ENCODE data around the gene CABP7. TPM values are rescaled to one million over a fixed set of nuclear protein-coding genes. Genes with fewer than 3 reads are reported as not detected.

Gene CABP7
- 0.85 TPM for polyA plus RNA-seq (2013, experiment 1 of 2)
- polyA plus RNA-seq (2013, experiment 2 of 2), result 0.76 TPM

DNA sequence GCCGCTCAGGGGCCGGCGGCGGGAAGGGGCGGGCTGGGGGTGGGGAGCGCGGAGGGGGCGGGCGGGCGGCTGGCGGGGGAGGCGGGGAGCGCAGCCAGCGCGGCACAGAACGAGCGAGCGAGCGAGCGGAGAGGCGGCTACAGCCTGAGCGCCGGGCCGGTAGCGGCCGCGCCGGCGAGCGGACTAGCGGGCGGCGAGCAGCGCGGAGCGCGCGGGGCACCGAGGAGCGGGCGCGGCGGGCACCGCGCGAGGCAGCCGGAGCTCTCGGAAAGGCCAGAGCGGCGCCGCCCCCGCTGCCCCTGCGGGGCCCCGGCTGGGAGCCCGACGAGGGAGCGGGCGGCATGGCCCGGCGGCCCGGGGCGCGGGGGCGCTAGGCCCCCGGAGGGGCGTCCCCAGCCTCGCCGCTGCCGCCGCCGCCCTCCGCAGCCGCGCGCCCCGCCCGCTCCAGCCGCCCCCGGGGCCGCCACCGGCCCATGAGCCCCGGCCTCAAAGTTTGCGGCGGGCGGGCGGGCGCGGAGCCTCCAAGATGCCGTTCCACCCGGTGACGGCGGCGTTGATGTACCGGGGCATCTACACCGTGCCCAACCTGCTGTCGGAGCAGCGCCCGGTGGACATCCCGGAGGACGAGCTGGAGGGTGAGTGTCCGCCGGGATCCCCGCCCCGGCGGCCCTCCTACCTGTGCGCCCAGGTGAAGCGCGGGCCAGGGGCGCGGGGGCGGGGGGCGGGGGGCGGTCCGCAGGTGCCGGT, at the start of gene CABP7:
Gene CABP7 (plus strand): TSS at position 105 of the 747 bp plus-strand sequence. CDS start 422 bp downstream, at position 527.
- WGBS, result under 1% methylated on average over 113 of the region's 115 CpGs
- no peaks in the 10 kb centered on the region for H3K36me3 ChIP-seq (ENCODE audit: insufficient read depth, low read length)
- H3K9me3 ChIP-seq (ENCODE audit: insufficient read depth, low read depth, low read length), result no peaks in the 10 kb centered on the region
- no peaks in the 10 kb centered on the region; the same call in 1 of the 2 replicates for H3K4me1 ChIP-seq (ENCODE audit: insufficient read depth, low read length)
- H3K27ac ChIP-seq (ENCODE audit: low read depth, low read length), result no peak within 1 kb of the TSS
- peak within 1 kb of the TSS; percentile 40 for H3K4me3 ChIP-seq (ENCODE audit: low read length)
- H3K27me3 ChIP-seq (ENCODE audit: insufficient read depth, low read length), result peaks cover 73% of the 10 kb centered on the region
- H3K9ac ChIP-seq (ENCODE audit: low read depth, low read length), result no peak within 1 kb of the TSS

DNA sequence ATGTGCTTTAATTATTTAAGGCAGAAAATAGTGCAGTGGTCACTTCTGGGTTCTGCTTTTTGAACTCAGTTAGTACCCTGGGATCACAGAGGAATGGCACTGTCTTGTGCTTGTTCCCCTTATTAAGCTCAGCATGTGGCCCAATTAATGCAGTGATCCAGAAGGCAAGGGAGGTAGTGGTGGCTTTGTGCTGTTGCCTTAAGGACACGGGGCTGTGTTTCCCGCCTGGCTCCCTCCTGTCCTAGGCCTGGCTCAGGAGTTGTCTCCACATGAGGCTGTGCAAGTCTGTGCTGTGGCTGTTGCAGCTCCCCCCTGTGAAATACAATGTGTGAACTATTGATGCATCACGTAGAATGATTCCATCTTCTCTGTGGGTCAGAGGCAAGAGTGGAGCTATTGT, 49.2 kb upstream of the CABP7 start:
- H3K9ac ChIP-seq (ENCODE audit: low read depth, low read length), result no peak overlapping the region
- 78% methylated on average over 3 of the region's 3 CpGs for WGBS
- peaks cover 61% of the 10 kb centered on the region for H3K36me3 ChIP-seq (ENCODE audit: insufficient read depth, low read length)
- H3K27me3 ChIP-seq (ENCODE audit: insufficient read depth, low read length), result no peaks in the 10 kb centered on the region
- H3K27ac ChIP-seq (ENCODE audit: low read depth, low read length), result no peak overlapping the region
- H3K9me3 ChIP-seq (ENCODE audit: insufficient read depth, low read depth, low read length), result no peaks in the 10 kb centered on the region
- H3K4me3 ChIP-seq (ENCODE audit: low read length), result no peak overlapping the region
- no peaks in the 10 kb centered on the region for H3K4me1 ChIP-seq (ENCODE audit: insufficient read depth, low read length)

GRCh38 chr22:29673361-29674066, 46.3 kb upstream of the CABP7 start:
- 93% methylated on average over 14 of the region's 14 CpGs for WGBS
- no peaks in the 10 kb centered on the region for H3K9me3 ChIP-seq (ENCODE audit: insufficient read depth, low read depth, low read length)
- H3K4me3 ChIP-seq (ENCODE audit: low read length), result no peak overlapping the region
- H3K4me1 ChIP-seq (ENCODE audit: insufficient read depth, low read length), result no peaks in the 10 kb centered on the region
- no peak overlapping the region for H3K27ac ChIP-seq (ENCODE audit: low read depth, low read length)
- H3K27me3 ChIP-seq (ENCODE audit: insufficient read depth, low read length), result no peaks in the 10 kb centered on the region
- H3K36me3 ChIP-seq (ENCODE audit: insufficient read depth, low read length), result peaks cover 75% of the 10 kb centered on the region
- no peak overlapping the region for H3K9ac ChIP-seq (ENCODE audit: low read depth, low read length)

GRCh38 chr22:29674121-29674520, 45.7 kb upstream of the CABP7 start:
- WGBS, result 93% methylated on average over 8 of the region's 8 CpGs
- no peak overlapping the region for H3K27ac ChIP-seq (ENCODE audit: low read depth, low read length)
- H3K9ac ChIP-seq (ENCODE audit: low read depth, low read length), result no peak overlapping the region
- H3K4me3 ChIP-seq (ENCODE audit: low read length), result no peak overlapping the region
- no peaks in the 10 kb centered on the region for H3K27me3 ChIP-seq (ENCODE audit: insufficient read depth, low read length)
- peaks cover 75% of the 10 kb centered on the region for H3K36me3 ChIP-seq (ENCODE audit: insufficient read depth, low read length)
- H3K9me3 ChIP-seq (ENCODE audit: insufficient read depth, low read depth, low read length), result no peaks in the 10 kb centered on the region
- H3K4me1 ChIP-seq (ENCODE audit: insufficient read depth, low read length), result no peaks in the 10 kb centered on the region

- Histone ChIP-seq H3K36me3 (ENCODE audit: insufficient read depth, low read length) (peaks cover 84% of the 10 kb centered on the region), H3K4me3 (ENCODE audit: low read length) (no peak overlapping the region), H3K27ac (ENCODE audit: low read depth, low read length) (no peak overlapping the region), H3K9me3 (ENCODE audit: insufficient read depth, low read depth, low read length) (no peaks in the 10 kb centered on the region), H3K4me1 (ENCODE audit: insufficient read depth, low read length) (no peaks in the 10 kb centered on the region), H3K27me3 (ENCODE audit: insufficient read depth, low read length) (no peaks in the 10 kb centered on the region), H3K9ac (ENCODE audit: low read depth, low read length) (no peak overlapping the region)
- 100% methylated on average over 1 of the region's 1 CpG for WGBS
Measured at GRCh38 chr22:29679316-29679715, 40.5 kb upstream of the CABP7 start.

DNA sequence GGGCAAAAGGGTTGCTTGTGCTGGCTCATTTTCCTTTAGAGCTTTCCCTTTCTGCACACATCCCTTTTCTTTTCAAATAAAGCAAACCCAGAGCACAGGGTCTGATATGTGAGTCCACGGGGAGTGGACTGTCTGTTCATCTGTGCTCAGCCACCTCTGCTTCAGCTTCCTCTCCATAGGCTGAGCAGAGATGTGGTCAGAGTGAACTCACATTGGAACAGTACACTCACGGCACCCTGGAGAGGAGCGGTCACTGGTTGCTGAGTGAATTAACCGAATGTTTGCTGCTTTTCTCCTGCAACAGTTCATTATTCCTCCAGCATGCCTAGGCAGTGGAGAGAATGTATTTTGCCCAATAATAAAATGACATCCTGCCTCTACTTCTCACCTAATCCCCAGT, 36.3 kb upstream of the CABP7 start:
- Histone ChIP-seq H3K4me1 (ENCODE audit: insufficient read depth, low read length) (0 out of 2 replicates have a peak, but pooled peaks cover 7% of the 10 kb centered on the region), H3K27ac (ENCODE audit: low read depth, low read length) (no peak overlapping the region), H3K36me3 (ENCODE audit: insufficient read depth, low read length) (peaks cover 45% of the 10 kb centered on the region), H3K9ac (ENCODE audit: low read depth, low read length) (no peak overlapping the region), H3K27me3 (ENCODE audit: insufficient read depth, low read length) (no peaks in the 10 kb centered on the region), H3K4me3 (ENCODE audit: low read length) (no peak overlapping the region), H3K9me3 (ENCODE audit: insufficient read depth, low read depth, low read length) (no peaks in the 10 kb centered on the region)
- 88% methylated on average over 4 of the region's 4 CpGs for WGBS

- Histone ChIP-seq H3K4me1 (ENCODE audit: insufficient read depth, low read length) (peaks cover 10% of the 10 kb centered on the region; the same call in 1 of the 2 replicates), H3K27ac (ENCODE audit: low read depth, low read length) (no peak overlapping the region), H3K4me3 (ENCODE audit: low read length) (no peak overlapping the region), H3K36me3 (ENCODE audit: insufficient read depth, low read length) (peaks cover 38% of the 10 kb centered on the region), H3K9me3 (ENCODE audit: insufficient read depth, low read depth, low read length) (no peaks in the 10 kb centered on the region), H3K27me3 (ENCODE audit: insufficient read depth, low read length) (no peaks in the 10 kb centered on the region), H3K9ac (ENCODE audit: low read depth, low read length) (no peak overlapping the region)
- WGBS, result 93% methylated on average over 4 of the region's 4 CpGs
Measured at GRCh38 chr22:29684244-29684643, 35.6 kb upstream of the CABP7 start.

- WGBS, result 56% methylated on average over 5 of the region's 5 CpGs
- no peaks in the 10 kb centered on the region for H3K36me3 ChIP-seq (ENCODE audit: insufficient read depth, low read length)
Measured at GRCh38 chr22:29689206-29689879, 30.5 kb upstream of the CABP7 start.

DNA sequence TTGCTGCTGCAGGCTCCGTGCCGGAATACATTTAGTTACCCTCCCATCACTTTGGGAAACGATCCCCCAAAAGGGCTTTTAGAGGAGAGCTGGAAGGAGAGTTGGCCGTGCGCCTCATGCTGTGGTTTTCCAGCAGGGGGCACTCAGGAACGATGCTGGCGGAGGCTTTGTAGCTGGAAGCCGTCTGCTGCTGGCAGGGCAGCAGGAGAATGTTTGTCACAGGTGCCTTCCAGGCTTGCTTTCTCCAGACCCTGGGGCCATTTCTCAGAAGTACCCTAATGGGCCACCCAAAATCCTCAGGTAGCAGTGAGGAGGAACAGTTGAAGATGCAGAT, 30.0 kb upstream of the CABP7 start:
- WGBS, result 14% methylated on average over 8 of the region's 8 CpGs
- Histone ChIP-seq H3K27ac (ENCODE audit: low read depth, low read length) (no peak overlapping the region), H3K9ac (ENCODE audit: low read depth, low read length) (no peak overlapping the region), H3K4me3 (ENCODE audit: low read length) (no peak overlapping the region), H3K36me3 (ENCODE audit: insufficient read depth, low read length) (no peaks in the 10 kb centered on the region), H3K27me3 (ENCODE audit: insufficient read depth, low read length) (no peaks in the 10 kb centered on the region), H3K4me1 (ENCODE audit: insufficient read depth, low read length) (peaks cover 44% of the 10 kb centered on the region), H3K9me3 (ENCODE audit: insufficient read depth, low read depth, low read length) (no peaks in the 10 kb centered on the region)

More at GRCh38 chr22:29689206-29689879, 30.5 kb upstream of the CABP7 start:
- Histone ChIP-seq H3K27ac (ENCODE audit: low read depth, low read length) (no peak overlapping the region), H3K9me3 (ENCODE audit: insufficient read depth, low read depth, low read length) (no peaks in the 10 kb centered on the region), H3K9ac (ENCODE audit: low read depth, low read length) (no peak overlapping the region), H3K27me3 (ENCODE audit: insufficient read depth, low read length) (no peaks in the 10 kb centered on the region), H3K4me1 (ENCODE audit: insufficient read depth, low read length) (peaks cover 44% of the 10 kb centered on the region), H3K4me3 (ENCODE audit: low read length) (no peak overlapping the region)

GRCh38 chr22:29690476-29690875, 29.3 kb upstream of the CABP7 start:
- Histone ChIP-seq H3K4me1 (ENCODE audit: insufficient read depth, low read length) (peaks cover 44% of the 10 kb centered on the region), H3K9ac (ENCODE audit: low read depth, low read length) (no peak overlapping the region), H3K27me3 (ENCODE audit: insufficient read depth, low read length) (no peaks in the 10 kb centered on the region), H3K27ac (ENCODE audit: low read depth, low read length) (no peak overlapping the region), H3K36me3 (ENCODE audit: insufficient read depth, low read length) (no peaks in the 10 kb centered on the region), H3K4me3 (ENCODE audit: low read length) (no peak overlapping the region), H3K9me3 (ENCODE audit: insufficient read depth, low read depth, low read length) (no peaks in the 10 kb centered on the region)
- 85% methylated on average over 9 of the region's 9 CpGs for WGBS
